Ovary (tissue), 9 donors: ENCODE data around the gene PCDHGA10. TPM values are rescaled to one million over a fixed set of nuclear protein-coding genes. Genes with fewer than 3 reads are reported as not detected.
"Not testable (repeated sequence)": the region's sequence is repeated elsewhere in the genome, so short reads cannot be mapped to it uniquely, and the experiment has no call there.

Experiments used
- DNase-seq, 5 donors: peaks; one replicate each; pipeline ENCODE4 v3.0.0-alpha.2; 2019 to 2020
- H3K27ac ChIP-seq, 2 donors: fragments of 200-600 bp; one replicate each; pipeline versions ENCODE4 v1.5.1 to v1.8.0; 2019 to 2022
- H3K27me3 ChIP-seq: fragments of 200-600 bp; one replicate; pipeline ENCODE4 v1.8.0; 2022
- H3K36me3 ChIP-seq: fragments of 200-600 bp; sonication (generic); one replicate; pipeline ENCODE4 v1.5.1; 2019
- H3K4me1 ChIP-seq: one replicate; pipeline ENCODE4 v1.8.1; 2013; ENCODE audit warnings: mild to moderate bottlenecking, moderate library complexity; ENCODE audit not compliant: insufficient read depth
- H3K4me3 ChIP-seq: fragments of 200-600 bp; sonication (generic); one replicate; pipeline ENCODE4 v1.5.1; 2017
- H3K9me3 ChIP-seq, 2 donors: fragments of 200-600 bp in 1 of 2; sonication (generic) in 1 of 2; one replicate each; pipeline versions ENCODE4 v1.5.1 to v1.8.1; 2013 to 2019; ENCODE audit warnings: mild to moderate bottlenecking in 1 of 2, moderate library complexity in 1 of 2
- EP300 ChIP-seq: sonication (generic); formaldehyde crosslinking; IDR thresholded peaks from one replicate; pipeline ENCODE4 v1.6.1; 2017; ENCODE audit warnings: antibody characterized with exemption
- POLR2A ChIP-seq: fragments of 450-650 bp; IDR thresholded peaks from one replicate; pipeline ENCODE4 v1.6.1; 2017; ENCODE audit warnings: antibody characterized with exemption, mild to moderate bottlenecking, moderate library complexity
- WGBS, 3 donors: extraction: QIAGEN DNeasy Blood & Tissue Kit in 1 of 3; methylation state at CpG; one replicate each; pipeline versions ENCODE4 v1.1.5 to v1.1.7; 2013 to 2017; 5-methylcytosine and 5-hydroxymethylcytosine counted together
- intact Hi-C, 4 donors: fragments of 100-400 bp; cut with DNase I; formaldehyde crosslinking; loops; one replicate each; pipeline versions ENCODE4 v1.11.0 to v1.15.1; 2022 to 2023
- polyA plus RNA-seq, 2 donors: library from polyadenylated mRNA; stranded (reverse); fragments of 200-250 nt in 1 of 2; fragments of 350-450 nt in 1 of 2; fragmentation: Illumina TruSeq in 1 of 2; extraction: RNeasy Lipid Tissue Mini Kit (QIAGEN cat#74804) in 1 of 2; gene quantifications; one replicate each; pipeline ENCODE4 v1.2.3, GENCODE V29; 2013 to 2014
- total RNA-seq, 7 donors: library from RNA; depleted of rRNA in 2 of 7; stranded (reverse); fragments of >200 nt in 2 of 7; fragmentation: NEBNext Ultra II Directional in 3 of 7; extraction: Animal tissue kit (Norgen Biotek cat#: 25700) in 3 of 7; gene quantifications; one replicate each; pipeline versions ENCODE4 v1.1.0 to v1.2.4, GENCODE V29; 2016 to 2023
- TF ChIP-seq, protein P1 (sequence below), 3 donors: fragments of 450-650 bp in 2 of 3; fragments of 200-600 bp in 1 of 3; IDR thresholded peaks; one replicate each; pipeline versions ENCODE4 v1.5.1 to v1.8.0; 2016 to 2022; ENCODE audit warnings: antibody characterized with exemption in 3 of 3, mild to moderate bottlenecking in 1 of 3
- donor health status: DM: no; HTN: no; CAD: no; lungs with moderate emphysema.
- donor health status: DM: no; HTN: no; CAD: no.
- donor health status: Bipolar disorder and iron deficiency.
- donor health status: DM: yes; HTN: yes; CAD: no.
- donor health status: DM: no; HTN: no; CAD: no.
- donor health status: DM: yes; HTN: yes; CAD: no.

The PCDHGA10 gene
- total and polyA plus RNA-seq, 9 donors, result 1.3 to 9.7 (median 6.5) TPM

- TF ChIP-seq, protein P1, sequence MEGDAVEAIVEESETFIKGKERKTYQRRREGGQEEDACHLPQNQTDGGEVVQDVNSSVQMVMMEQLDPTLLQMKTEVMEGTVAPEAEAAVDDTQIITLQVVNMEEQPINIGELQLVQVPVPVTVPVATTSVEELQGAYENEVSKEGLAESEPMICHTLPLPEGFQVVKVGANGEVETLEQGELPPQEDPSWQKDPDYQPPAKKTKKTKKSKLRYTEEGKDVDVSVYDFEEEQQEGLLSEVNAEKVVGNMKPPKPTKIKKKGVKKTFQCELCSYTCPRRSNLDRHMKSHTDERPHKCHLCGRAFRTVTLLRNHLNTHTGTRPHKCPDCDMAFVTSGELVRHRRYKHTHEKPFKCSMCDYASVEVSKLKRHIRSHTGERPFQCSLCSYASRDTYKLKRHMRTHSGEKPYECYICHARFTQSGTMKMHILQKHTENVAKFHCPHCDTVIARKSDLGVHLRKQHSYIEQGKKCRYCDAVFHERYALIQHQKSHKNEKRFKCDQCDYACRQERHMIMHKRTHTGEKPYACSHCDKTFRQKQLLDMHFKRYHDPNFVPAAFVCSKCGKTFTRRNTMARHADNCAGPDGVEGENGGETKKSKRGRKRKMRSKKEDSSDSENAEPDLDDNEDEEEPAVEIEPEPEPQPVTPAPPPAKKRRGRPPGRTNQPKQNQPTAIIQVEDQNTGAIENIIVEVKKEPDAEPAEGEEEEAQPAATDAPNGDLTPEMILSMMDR (IDR thresholded peaks at IDR 0.05), result no peak
- no peak for TF ChIP-seq POLR2A
- TF ChIP-seq EP300, result no peak
- Histone ChIP-seq H3K36me3 (no peaks in the 10 kb centered on the region), H3K27me3 (no peaks in the 10 kb centered on the region), H3K4me1 (no peaks in the 10 kb centered on the region), H3K27ac (no peak within 1 kb of the TSS), H3K9me3 (peaks cover 12 to 35% of the 10 kb centered on the region in 2 donors), H3K4me3 (no peak within 1 kb of the TSS)
- intact Hi-C loops, result no loop called here
- 12 to 16% (median 14%) methylated on average over 35 to 37 of the region's 37 CpGs for WGBS, 3 donors
- DNase-seq, result no peak
These were observed 30.1 kb upstream of the PCDHGA10 start, which contains the start of gene PCDHGA7 for GRCh38 chr5:141382469-141383294. TSS of gene PCDHGA7 (plus strand) at chr5:141382742. CDS start at chr5:141382900, 158 bp downstream.

GRCh38 chr5:141383345-141383744 lies 29.4 kb upstream of the PCDHGA10 start:
- TF ChIP-seq EP300 (no peak), POLR2A (no peak)
- TF ChIP-seq, protein P1 (IDR thresholded peaks at IDR 0.05), result no peak
- H3K27me3 ChIP-seq, result no peaks in the 10 kb centered on the region
- no peak for DNase-seq
- H3K4me1 ChIP-seq, result no peaks in the 10 kb centered on the region
- H3K4me3 ChIP-seq, result no peak overlapping the region
- 33 to 41% (median 35%) methylated on average over 21 of the region's 21 CpGs for WGBS, 3 donors
- H3K9me3 ChIP-seq, result peaks cover 12 to 36% of the 10 kb centered on the region in 2 donors
- no peaks in the 10 kb centered on the region for H3K36me3 ChIP-seq
- no peak overlapping the region for H3K27ac ChIP-seq
- intact Hi-C loops, result no loop called here

- intact Hi-C loops, result no loop called here
- no peaks in the 10 kb centered on the region for H3K4me1 ChIP-seq
- WGBS, 3 donors, result 38 to 57% (median 47%) methylated on average over 36 to 43 of the region's 43 CpGs
- H3K9me3 ChIP-seq, result peaks cover 16 to 49% of the 10 kb centered on the region in 2 donors
- no peak overlapping the region for H3K4me3 ChIP-seq
- no peak overlapping the region for H3K27ac ChIP-seq
- no peak for DNase-seq
- H3K36me3 ChIP-seq, result no peaks in the 10 kb centered on the region
- TF ChIP-seq EP300 (no peak), POLR2A (no peak)
- TF ChIP-seq, protein P1 (IDR thresholded peaks at IDR 0.05), result no peak
- no peaks in the 10 kb centered on the region for H3K27me3 ChIP-seq
These were observed 28.1 kb upstream of the PCDHGA10 start for GRCh38 chr5:141384471-141385267.

GRCh38 chr5:141387557-141388311 lies 25.1 kb upstream of the PCDHGA10 start, which contains the start of gene PCDHGB4:
TSS of gene PCDHGB4 (plus strand) at chr5:141387698. CDS start at chr5:141387885, 187 bp downstream.
- DNase-seq, H3K27ac ChIP-seq, H3K4me3 ChIP-seq, H3K36me3 ChIP-seq, intact Hi-C loops, H3K27me3 ChIP-seq, H3K4me1 ChIP-seq: not testable (repeated sequence)
- H3K9me3 ChIP-seq, result peaks cover 19 to 61% of the 10 kb centered on the region in 2 donors
- WGBS, 3 donors, result 11 to 16% (median 11%) methylated on average over 22 to 24 of the region's 40 CpGs
